ENCODE measurements around the gene PRKCA.

PRKCA gene

GRCh38 chr17:66776999-66777688 is 474.7 kb downstream of the PRKCA start:
- no peak for DNase-seq (ENCODE audit: low read depth)

- no peak for DNase-seq (ENCODE audit: low read depth)
Measured at GRCh38 chr17:66777689-66778225, 475.3 kb downstream of the PRKCA start.

GRCh38 chr17:66778531-66779236 is 476.3 kb downstream of the PRKCA start:
- DNase-seq (ENCODE audit: low read depth), result no peak

GRCh38 chr17:66779237-66779606 is 476.8 kb downstream of the PRKCA start:
- no peak for DNase-seq (ENCODE audit: low read depth)

- DNase-seq (ENCODE audit: low read depth), result no peak
Measured at GRCh38 chr17:66781135-66781534, 478.7 kb downstream of the PRKCA start.

GRCh38 chr17:66782851-66783250 is 480.4 kb downstream of the PRKCA start:
- no peak for DNase-seq (ENCODE audit: low read depth)

- no peak for DNase-seq (ENCODE audit: low read depth)
Measured at GRCh38 chr17:66783656-66784381, 481.4 kb downstream of the PRKCA start.

GRCh38 chr17:66784621-66785364 is 482.4 kb downstream of the PRKCA start:
- no peak for DNase-seq (ENCODE audit: low read depth)

GRCh38 chr17:66786107-66786506 is 483.7 kb downstream of the PRKCA start:
- no peak for DNase-seq (ENCODE audit: low read depth)

- DNase-seq (ENCODE audit: low read depth), result no peak
Measured at GRCh38 chr17:66787914-66788313, 485.5 kb downstream of the PRKCA start.

GRCh38 chr17:66789093-66789492 is 486.7 kb downstream of the PRKCA start:
- no peak for DNase-seq (ENCODE audit: low read depth)

GRCh38 chr17:66789961-66790437 is 487.6 kb downstream of the PRKCA start:
- DNase-seq (ENCODE audit: low read depth), result no peak

- DNase-seq (ENCODE audit: low read depth), result no peak
Measured at GRCh38 chr17:66790501-66791061, 488.2 kb downstream of the PRKCA start.

GRCh38 chr17:66791347-66791746 is 488.9 kb downstream of the PRKCA start:
- no peak for DNase-seq (ENCODE audit: low read depth)

GRCh38 chr17:66793814-66794213 is 491.4 kb downstream of the PRKCA start:
- no peak for DNase-seq (ENCODE audit: low read depth)

- DNase-seq (ENCODE audit: low read depth), result no peak
Measured at GRCh38 chr17:66795486-66795885, 493.1 kb downstream of the PRKCA start.

GRCh38 chr17:66799849-66800537 is 497.6 kb downstream of the PRKCA start:
- no peak for DNase-seq (ENCODE audit: low read depth)

GRCh38 chr17:66803474-66803951 is 501.1 kb downstream of the PRKCA start:
- no peak for DNase-seq (ENCODE audit: low read depth)

GRCh38 chr17:66805567-66805966 is 503.2 kb downstream of the PRKCA start:
- no peak for DNase-seq (ENCODE audit: low read depth)

GRCh38 chr17:66807182-66807581 is 504.8 kb downstream of the PRKCA start:
- DNase-seq (ENCODE audit: low read depth), result no peak

GRCh38 chr17:66809408-66809807 is 507.0 kb downstream of the PRKCA start:
- DNase-seq (ENCODE audit: low read depth), result no peak
